DMS79 treated with DMSO at 0.1 percent for 48 hours (cell line): ENCODE data around the gene LCN1.
"Not testable (repeated sequence)": the region's sequence is repeated elsewhere in the genome, so short reads cannot be mapped to it uniquely, and the experiment has no call there.

Experiments
- DNase-seq: peaks from one replicate; lab custom pipeline; 2025; lab: John Stamatoyannopoulos, UW

The LCN1 gene

DNA sequence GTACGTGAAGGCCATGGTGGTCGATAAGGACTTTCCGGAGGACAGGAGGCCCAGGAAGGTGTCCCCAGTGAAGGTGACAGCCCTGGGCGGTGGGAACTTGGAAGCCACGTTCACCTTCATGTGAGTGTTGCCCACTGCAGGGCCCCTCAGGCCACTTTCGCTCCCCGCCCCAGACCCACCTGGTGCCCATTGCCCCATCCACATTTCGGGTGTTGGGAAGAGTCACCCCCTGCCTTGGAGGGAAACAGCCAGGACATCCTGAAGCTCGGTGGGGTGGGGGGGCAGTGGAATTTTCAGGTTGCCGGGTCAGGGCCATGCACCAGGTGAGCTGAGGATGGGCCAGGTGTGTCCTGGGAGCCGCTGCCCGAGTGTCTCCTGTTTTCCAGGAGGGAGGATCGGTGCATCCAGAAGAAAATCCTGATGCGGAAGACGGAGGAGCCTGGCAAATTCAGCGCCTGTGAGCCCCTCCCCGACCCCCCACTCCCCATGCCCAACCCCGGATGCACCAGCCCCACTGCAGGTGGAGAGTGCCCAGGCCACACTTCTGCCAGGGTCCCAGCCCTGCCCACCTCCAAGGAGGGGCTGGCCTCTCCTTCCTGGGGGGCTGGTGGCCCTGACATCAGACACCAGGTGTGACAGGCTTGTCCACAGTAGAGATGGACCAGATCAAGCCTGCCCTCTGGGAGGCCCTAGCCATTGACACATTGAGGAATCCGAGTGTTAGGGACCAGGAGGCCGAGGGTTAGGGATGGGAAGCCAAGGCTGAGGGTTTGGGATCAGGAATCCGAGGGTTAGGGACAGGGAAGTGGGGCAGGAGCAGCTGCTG is 25.8 kb downstream of the LCN1 start:
- DNase-seq = not testable (repeated sequence)

DNA sequence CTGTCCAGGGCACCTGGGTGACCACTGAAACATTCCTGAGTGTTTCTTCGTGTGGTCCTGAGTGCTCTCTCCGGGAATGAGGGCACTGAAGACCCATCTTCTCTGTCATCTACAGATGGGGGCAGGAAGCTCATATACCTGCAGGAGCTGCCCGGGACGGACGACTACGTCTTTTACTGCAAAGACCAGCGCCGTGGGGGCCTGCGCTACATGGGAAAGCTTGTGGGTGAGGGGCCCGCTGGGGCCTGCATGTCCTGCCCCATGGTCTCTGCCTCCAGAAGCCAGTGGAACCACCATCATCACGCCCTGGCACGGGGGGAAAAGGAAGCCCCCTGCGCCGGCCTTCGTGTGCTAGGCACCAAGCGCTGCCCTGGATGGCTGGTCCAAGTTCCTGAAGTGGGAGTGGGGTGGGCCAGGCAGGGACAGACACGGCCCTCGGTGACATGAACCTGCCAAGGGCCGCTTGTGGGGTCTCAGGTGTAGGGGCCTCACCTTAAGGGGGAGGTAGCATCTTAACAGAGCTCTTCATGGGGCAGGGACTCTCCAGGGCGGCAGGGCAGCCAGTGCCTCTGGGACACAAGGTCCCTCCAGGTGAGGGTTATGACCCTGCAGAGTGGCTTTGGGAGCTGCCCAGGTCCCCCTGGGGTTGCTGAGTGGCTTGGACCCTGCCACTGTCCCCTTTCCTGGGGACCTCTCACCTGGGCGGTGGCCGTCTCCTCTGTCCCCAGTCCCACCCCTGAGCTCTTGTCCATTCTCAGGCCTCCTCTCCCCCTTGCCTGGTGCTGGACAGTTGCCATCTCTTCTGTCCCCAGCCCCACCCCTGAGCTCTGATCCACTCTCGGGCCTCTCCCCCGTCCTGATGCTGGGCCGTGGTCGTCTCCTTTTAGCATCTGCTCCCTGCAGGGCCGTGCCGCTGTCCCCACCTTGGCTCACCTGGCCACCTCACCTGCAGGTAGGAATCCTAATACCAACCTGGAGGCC is 26.8 kb downstream of the LCN1 start:
- no peak for DNase-seq

DNA sequence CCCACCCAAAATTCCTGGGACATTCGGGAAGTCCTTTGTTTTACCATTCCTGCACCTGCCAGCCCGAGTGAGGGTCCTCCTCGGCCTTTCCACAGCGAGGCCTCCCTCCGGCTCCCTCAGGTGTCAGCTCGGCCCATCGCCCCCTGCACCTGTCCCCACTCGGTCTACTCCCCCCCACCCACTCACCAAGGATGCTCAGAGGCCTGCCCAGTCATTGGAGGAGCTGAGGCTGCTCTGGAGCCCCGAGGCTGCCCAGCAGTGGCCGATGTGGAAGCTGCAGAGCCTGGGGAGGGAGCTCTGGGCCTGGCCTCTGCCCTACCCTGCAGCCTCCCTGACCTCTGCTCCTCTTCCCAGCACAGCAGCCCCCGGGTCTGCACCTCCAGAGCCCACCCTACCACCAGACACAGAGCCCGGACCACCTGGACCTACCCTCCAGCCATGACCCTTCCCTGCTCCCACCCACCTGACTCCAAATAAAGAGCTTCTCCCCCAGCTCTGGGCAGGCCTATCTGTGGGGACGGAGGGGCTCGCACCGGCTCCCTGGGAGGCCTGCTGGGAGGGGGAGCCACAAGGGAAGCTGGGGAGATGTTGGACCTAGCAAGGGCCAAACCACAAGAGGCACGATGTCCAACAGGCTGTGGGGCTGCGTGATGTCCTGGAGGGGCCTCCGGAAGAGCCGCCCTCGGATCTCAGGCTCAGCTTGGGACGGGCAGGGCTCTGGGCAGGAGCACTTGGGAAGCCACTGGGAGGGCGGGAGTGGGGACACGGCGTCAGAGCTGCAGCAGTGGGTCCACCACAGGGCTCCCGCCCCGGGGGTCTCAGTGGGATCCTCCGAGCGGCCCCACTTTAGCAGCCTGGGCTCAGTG is 28.5 kb downstream of the LCN1 start:
- not testable (repeated sequence) for DNase-seq

DNA sequence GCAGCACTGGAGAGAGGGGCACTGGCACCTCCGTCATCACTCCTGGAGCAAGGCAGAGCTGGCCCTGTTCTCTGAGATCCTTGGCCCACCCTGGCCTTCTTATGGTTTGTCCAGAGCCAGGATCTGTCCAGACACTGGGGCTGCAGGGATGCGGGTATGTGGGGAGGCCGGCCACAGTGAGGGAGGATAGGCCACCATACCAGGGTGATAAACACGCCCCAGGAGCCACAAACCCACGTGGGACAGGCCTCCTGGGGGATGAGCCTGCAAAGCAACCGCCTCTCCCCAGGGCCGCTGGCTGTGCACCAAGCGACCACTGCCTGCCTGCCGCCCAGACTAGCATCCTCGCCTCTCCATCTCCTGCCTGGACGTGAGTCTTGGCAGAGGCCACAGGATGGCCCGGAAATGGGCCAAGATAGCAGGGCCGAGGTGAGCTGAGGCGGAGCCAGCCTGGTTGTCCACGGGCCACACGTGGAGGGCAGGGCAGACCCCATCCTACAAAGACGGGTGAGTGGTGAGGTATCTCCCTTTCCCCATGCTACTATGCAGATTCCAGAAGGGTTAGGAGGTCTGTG is 29.2 kb downstream of the LCN1 start:
- no peak for DNase-seq

DNA sequence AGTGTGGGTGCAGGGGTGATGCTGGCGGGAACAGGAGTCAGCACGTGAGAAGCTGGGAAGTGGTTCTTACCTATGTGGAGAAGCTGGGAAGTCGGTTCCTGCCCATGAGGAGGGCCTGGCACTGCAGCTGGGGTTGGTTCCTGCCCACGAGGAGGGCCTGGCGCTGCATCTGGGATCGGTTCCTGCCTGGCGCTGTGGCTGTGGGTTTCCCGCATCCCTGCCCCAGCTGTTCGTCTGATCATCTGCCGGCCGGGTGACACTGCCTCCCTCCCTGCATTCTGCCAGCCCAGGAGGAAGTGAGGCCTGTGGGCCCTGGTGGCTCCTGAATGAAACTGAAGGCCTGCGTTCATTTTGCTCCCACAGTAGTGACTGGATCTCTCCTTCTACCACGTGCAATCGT is 29.8 kb downstream of the LCN1 start:
- no peak for DNase-seq

DNA sequence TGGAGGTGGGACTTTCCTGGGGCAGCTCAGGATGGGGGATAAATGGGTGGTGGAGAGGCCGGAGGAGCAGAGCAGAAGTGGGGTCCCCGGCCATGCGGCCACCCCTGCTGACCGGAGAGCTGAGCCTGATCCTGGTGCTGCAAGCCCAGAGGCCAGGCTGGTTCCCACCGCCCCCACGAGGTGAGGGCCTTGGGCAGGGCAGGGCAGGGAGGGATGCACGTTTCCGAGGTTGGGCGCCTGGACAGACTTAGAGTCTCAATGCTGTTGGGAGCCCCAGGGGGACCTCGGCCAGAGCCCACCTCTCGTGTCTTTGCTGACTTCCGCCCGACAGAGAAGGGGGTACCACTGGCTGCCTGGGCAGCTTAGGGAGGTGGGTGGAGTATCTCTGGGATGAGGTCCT is 30.2 kb downstream of the LCN1 start:
- no peak for DNase-seq

DNA sequence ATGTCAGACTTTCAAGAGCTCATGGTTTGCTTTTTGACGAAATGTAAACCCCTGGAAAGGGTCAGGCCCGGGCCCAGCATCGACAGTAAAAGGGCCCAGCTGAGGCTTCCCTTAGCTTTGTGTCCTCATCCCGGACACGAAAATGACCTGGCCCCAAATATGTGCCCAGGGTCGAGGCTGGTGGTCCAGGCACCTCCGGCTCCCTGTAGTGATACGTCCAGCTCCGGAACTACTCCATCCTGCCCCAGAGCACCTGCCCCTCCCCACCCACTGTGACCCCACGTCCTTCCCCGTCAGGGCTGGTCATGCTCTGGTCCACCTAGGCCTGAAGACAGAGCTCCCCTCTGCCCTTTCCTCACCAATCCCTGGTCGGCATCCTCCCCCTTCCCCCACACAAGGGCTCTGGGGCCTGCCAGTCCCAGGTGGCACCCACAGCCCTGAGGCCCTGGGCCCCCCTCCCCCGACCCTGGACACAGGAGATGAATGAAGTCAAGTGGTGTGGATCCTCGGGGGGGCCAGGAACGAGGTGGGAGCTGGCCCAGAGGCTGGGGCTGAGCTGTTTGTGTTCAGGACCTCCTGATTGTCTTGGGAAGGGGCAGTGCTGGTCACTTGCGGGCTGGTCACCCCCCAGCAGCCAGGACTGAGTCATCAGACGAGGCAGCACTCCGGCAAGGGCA is 30.9 kb downstream of the LCN1 start:
- DNase-seq = no peak

DNA sequence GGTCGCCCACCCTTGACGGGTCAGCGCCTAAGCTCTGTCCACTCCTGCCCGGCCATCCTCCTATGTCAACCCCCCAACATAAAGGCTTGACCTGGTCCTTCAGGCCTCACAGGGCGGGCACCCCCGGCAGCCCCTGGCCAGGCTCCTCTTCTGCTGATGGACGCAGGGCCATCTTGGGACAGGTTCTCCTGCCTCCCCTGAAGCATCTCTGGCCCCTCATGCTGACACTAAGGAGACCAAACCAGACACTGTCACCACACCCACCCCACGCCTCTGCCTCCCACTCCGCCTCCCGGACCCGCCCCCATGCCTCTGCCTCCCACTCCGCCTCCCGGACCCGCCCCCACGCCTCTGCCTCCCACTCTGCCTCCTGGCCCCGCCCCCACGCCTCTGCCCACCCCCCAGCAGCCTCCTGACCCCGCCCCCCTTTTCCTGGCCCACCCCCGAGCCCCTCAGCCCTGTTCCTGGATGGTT is 31.5 kb downstream of the LCN1 start:
- no peak for DNase-seq

DNA sequence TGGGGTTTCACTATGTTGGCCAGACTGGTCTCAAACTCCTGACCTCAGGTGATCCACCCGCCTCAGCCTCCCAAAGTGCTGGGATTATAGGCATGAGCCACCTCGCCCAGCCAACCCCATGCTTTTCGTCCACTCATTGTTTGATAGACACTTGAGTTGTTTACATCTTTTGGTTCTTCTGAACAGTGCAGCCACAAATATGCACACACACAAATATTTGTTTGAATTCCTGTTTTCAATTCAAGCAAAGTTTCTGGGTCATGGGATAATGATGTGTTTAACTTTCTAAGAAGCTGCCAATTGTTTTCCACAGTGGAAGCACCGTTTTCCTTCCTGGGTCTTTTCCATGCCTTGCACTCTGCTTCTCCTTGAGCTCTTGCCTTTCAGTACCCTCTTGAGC is 33.5 kb downstream of the LCN1 start:
- DNase-seq = peak; percentile 48

DNA sequence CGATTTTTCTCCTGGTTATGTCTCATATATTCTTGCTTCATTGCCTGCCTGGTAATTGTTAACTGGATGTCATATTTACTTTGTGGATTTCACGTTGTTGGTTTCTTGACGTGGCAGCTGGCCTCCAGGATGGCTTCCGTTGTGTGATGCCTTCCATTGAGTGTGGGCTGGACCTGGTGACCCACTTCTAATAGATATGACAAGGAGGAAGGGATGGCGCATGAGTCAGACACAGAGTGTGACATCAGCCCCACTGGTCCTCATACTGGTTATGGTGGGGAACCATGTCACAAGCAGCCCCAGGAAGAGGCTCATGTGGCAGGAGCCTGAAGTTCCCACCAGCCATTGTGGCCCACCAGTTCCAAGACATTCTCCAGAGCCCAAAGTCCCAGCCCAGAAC is 34.0 kb downstream of the LCN1 start:
- no peak for DNase-seq

DNA sequence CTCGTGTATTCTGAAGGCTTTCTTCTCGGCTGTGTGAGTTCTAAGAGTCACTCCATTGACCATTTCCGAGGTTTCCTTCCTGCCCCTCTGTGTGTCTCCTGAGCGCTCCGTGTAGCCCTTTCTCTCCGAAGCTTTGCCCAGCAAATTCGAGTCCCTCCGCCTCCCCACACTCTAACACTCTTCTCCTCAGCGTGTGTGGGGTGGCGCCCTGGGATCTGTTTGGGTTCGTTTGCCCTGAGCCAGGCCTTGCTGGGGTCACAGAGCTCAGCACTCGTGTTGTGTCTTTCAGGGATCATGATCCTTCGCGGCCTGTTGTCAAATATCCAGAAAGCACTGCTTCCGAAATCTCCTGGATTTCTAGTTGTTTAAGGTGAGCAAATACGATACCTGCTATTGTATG is 34.7 kb downstream of the LCN1 start:
- DNase-seq = no peak

DNA sequence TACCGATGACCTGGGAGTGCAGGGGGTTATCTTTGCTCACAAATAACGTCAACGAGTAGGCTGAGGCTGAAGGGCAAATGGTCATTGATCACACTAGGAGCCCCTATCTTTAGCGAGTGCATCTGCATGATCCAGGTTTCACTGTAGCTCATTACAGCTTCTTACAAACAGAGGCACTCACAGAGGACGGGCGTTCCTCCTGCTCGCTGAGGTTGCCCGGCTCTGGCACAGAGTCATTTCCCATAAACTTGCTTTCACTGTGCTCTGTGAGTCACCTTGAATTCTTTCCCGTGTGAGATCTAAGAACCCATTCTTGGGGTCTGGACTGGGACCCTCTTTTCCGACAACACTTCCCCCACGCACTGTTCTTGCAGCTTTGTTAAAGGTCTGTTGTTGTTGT is 38.4 kb downstream of the LCN1 start:
- no peak for DNase-seq

DNA sequence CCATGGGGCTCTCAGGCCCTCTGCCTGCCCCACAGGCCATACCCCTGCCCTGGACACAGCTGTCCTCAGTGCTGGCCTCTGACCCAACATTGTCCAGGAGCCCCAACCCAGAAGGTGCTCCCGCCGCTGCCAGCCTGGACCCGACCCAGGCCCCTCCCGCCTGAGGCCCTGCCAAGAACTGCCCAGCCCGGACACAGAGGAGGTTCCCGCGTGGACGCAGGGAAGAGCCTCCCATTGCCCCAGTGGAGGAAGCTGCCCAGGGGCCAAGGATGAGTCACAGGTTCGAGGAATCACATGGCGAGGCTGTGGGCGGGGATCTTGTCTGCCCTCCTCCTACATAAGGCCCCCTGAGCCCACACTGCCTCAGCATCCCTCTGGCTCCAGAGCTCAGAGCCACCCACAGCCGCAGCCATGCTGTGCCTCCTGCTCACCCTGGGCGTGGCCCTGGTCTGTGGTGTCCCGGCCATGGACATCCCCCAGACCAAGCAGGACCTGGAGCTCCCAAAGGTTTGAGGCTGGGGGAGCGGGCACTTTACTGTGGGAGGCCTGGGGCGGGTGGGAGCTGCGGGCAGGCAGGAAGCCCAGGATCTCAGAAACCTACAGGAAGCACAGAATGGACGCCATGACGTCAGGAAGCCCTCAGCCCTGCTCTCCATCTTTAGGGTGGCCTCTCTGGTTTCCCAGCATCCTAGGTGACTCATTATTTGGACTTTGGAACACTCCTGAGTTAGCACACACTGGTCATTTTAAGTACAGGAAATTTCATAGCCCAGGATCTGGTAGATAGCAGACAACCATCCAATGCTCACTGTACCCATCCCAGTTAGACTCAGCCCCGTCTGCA is 40.4 kb downstream of the LCN1 start, which contains the start of gene PAEP:
Gene PAEP (plus strand): TSS at position 366 of the 844 bp plus-strand sequence.
- no peak for DNase-seq

DNA sequence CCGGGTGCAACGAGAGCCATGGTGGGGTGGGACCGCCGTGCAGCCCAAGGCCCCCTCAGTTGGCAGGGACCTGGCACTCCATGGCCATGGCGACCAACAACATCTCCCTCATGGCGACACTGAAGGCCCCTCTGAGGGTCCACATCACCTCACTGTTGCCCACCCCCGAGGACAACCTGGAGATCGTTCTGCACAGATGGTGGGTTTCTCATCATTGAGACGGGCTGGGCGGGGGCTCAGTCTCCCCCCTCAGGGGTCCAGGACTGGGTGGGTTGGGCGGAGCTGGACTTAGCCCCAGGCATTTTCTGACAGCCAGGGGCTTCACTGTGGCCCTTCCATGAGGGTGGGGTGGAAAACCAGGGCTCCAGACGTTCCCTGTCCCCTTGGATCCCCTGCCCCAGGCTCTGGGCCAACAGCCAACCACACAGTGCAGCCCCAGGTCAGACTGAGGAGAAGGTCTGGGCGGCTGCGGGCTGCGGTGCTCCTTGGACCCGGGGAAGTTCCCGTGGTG is 41.0 kb downstream of the LCN1 start:
- DNase-seq = no peak

DNA sequence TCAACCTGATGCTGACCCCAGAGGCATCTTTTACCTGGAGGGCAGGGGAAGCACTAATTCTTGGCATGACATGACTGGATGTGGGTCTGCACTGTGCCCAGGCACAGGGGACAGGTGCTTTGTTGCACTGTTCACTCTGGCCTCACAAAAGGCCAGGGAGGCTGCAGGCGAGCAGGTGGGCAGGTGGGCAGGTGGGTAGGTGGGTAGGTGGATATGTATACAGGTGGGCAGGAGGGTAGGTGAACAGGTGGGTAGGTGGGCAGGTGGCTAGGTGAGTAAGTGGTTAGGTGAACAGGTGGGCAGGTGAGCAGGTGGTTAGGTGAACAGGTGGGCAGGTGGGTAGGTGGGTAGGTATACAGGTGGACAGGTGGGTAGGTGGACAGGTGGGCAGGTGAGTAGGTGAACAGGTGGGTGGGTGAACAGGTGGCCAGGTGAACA is 41.8 kb downstream of the LCN1 start:
- DNase-seq = no peak

DNA sequence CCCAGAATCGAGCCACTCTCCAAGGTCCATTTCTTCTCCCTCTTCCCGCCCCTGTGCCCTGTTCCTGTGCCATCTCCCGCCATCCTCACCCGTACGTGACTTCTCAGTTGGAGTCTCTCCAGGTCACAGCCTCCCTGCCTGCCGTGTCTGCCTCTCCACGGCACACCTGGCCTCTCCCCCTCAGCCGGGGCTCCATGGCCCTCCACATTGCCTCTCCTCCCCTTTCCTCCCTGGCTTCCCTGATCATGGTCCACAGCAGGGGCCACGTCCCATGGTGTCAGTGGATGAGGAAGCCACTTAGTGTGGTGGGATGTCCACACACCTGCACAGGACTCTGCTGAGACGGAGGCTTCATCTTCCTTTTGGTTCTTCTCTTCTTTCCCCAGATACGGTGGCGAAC is 42.6 kb downstream of the LCN1 start:
- no peak for DNase-seq

DNA sequence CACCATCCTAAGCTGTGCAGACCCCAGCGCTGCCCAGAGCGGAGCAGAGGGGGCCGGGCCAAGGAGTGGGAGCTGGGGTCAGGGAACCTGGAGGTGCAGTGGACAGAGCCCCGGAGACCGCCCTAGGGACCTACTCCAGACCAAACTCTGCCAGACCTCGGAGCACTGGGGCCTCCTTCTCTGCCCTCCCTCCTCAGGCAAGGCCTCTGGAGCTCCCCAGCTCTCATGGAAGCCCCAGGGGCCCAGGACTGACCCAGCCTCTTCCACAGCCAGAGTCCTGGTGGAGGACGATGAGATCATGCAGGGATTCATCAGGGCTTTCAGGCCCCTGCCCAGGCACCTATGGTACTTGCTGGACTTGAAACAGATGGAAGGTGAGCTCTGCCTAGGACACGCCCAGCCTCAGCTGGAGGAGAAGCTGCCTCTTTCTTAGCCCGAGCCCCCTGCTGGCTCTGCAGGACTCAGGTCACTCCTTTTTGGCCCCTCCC is 43.9 kb downstream of the LCN1 start:
- DNase-seq = no peak

DNA sequence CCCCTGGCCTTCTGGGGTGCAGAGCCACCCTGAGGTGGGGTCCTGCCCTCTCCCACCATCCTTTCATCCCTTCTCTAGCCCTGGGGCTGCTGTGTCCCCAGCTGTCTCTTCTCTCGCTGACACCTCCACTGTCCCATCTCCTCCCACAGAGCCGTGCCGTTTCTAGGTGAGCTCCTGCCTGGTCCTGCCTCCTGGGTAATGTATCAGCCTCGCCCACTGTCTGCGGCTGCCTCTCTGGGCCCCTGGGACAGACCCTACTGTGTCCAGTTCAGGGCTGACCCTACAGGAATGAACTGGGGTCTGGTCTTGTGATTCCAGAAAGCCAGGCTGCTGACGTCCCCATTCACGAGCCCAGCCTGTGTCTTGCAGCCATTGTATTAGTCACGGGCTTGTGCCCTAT is 44.4 kb downstream of the LCN1 start:
- no peak for DNase-seq

DNA sequence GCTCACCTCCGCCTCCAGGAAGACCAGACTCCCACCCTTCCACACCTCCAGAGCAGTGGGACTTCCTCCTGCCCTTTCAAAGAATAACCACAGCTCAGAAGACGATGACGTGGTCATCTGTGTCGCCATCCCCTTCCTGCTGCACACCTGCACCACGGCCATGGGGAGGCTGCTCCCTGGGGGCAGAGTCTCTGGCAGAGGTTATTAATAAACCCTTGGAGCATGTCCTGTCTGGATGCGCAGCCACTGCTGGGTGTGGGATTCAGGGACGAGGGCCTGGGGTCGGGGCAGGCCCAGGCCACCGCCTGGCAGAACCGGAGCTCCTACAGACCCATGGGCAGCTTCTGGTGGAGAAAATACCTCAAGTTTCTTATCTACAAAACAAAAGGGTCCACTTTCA is 45.3 kb downstream of the LCN1 start:
- peak; percentile 26 for DNase-seq
